Vagina (tissue), 2 donors: ENCODE measurements around the gene SLC35E3. TPM values are rescaled to one million over a fixed set of nuclear protein-coding genes. Genes with fewer than 3 reads are reported as not detected.

ENCODE experiments used
- DNase-seq, 2 donors: peaks; one replicate each; pipeline ENCODE4 v3.0.0-alpha.2; 2017; ENCODE audit errors: extremely low spot score in 2 of 2
- H3K27ac ChIP-seq: fragments of 200-600 bp; sonication (generic); one replicate; pipeline ENCODE4 v1.5.1; 2019
- H3K27me3 ChIP-seq: fragments of 200-600 bp; sonication (generic); one replicate; pipeline ENCODE4 v1.5.1; 2019
- H3K36me3 ChIP-seq, 2 donors: fragments of 200-600 bp; sonication (generic); one replicate each; pipeline ENCODE4 v1.5.1; 2017 to 2019
- H3K4me1 ChIP-seq: fragments of 200-600 bp; sonication (generic); one replicate; pipeline ENCODE4 v1.5.1; 2019
- H3K4me3 ChIP-seq, 2 donors: fragments of 200-600 bp; sonication (generic); 1 replicate in 1 of 2; 2 replicates in 1 of 2; pipeline ENCODE4 v1.5.1; 2016 to 2019
- H3K9me3 ChIP-seq: fragments of 200-600 bp; sonication (generic); one replicate; pipeline ENCODE4 v1.5.1; 2019
- CTCF ChIP-seq, 3 experiments: fragments of 450-650 bp in 2 of 3; fragments of 200-600 bp in 1 of 3; sonication (generic) in 1 of 3; IDR thresholded peaks; one replicate each; pipeline ENCODE4 v1.5.1; 2017 to 2019; ENCODE audit warnings: antibody characterized with exemption in 3 of 3, mild to moderate bottlenecking in 2 of 3, moderate library complexity in 2 of 3
- POLR2A ChIP-seq, 2 donors: fragments of 450-650 bp; IDR thresholded peaks; one replicate each; pipeline ENCODE4 v1.6.1; 2017; ENCODE audit warnings: antibody characterized with exemption in 2 of 2, mild to moderate bottlenecking in 2 of 2, moderate library complexity in 2 of 2
- POLR2AphosphoS5 ChIP-seq, 2 donors: sonication (generic); formaldehyde crosslinking; IDR thresholded peaks; one replicate each; pipeline ENCODE4 v1.9.0; 2017; ENCODE audit warnings: antibody characterized with exemption in 2 of 2, mild to moderate bottlenecking in 2 of 2, low read depth in 1 of 2; ENCODE audit not compliant: insufficient read depth in 1 of 2
- intact Hi-C: fragments of 100-400 bp; cut with DNase I; formaldehyde crosslinking; loops from one replicate; pipeline ENCODE4 v1.15.1; 2023
- total RNA-seq: library from RNA; depleted of rRNA; stranded (reverse); fragments of >200 nt; gene quantifications from one replicate; pipeline ENCODE4 v1.2.3, GENCODE V29; 2016

The SLC35E3 gene
- total RNA-seq, 1 donor from 2014 or later = 5.9 TPM

GRCh38 chr12:68789144-68789878 lies 43.3 kb downstream of the SLC35E3 start:
- Histone ChIP-seq H3K27ac (no peak overlapping the region), H3K4me1 (peaks cover 16% of the 10 kb centered on the region), H3K27me3 (no peaks in the 10 kb centered on the region), H3K9me3 (no peaks in the 10 kb centered on the region), H3K36me3 (no peaks in the 10 kb centered on the region), H3K4me3 (no peak overlapping the region)
- DNase-seq = no peak
- TF ChIP-seq POLR2A (IDR thresholded peaks at IDR 0.05) = no peak
- no peak for TF ChIP-seq CTCF (IDR thresholded peaks at IDR 0.05)
- TF ChIP-seq POLR2AphosphoS5 (IDR thresholded peaks at IDR 0.05; ENCODE audit: insufficient read depth in 1 of 2, low read depth in 1 of 2) = no peak
- intact Hi-C loops = no loop called here

- no peaks in the 10 kb centered on the region for H3K36me3 ChIP-seq
- no peak for DNase-seq
- peaks cover 16% of the 10 kb centered on the region for H3K4me1 ChIP-seq
- no peaks in the 10 kb centered on the region for H3K27me3 ChIP-seq
- no peak overlapping the region for H3K27ac ChIP-seq
- TF ChIP-seq CTCF (IDR thresholded peaks at IDR 0.05) (no peak), POLR2A (IDR thresholded peaks at IDR 0.05) (no peak), POLR2AphosphoS5 (IDR thresholded peaks at IDR 0.05; ENCODE audit: insufficient read depth in 1 of 2, low read depth in 1 of 2) (no peak)
- H3K9me3 ChIP-seq = no peaks in the 10 kb centered on the region
- intact Hi-C loops = no loop called here
- H3K4me3 ChIP-seq = no peak overlapping the region
These were observed 44.3 kb downstream of the SLC35E3 start for GRCh38 chr12:68790081-68790951.

GRCh38 chr12:68790952-68791234 lies 44.9 kb downstream of the SLC35E3 start:
- no peak for DNase-seq
- Histone ChIP-seq H3K27ac (no peak overlapping the region), H3K36me3 (no peaks in the 10 kb centered on the region), H3K9me3 (no peaks in the 10 kb centered on the region), H3K27me3 (no peaks in the 10 kb centered on the region), H3K4me3 (no peak overlapping the region), H3K4me1 (peaks cover 16% of the 10 kb centered on the region)
- intact Hi-C loops = no loop called here
- TF ChIP-seq POLR2A (IDR thresholded peaks at IDR 0.05) (no peak), POLR2AphosphoS5 (IDR thresholded peaks at IDR 0.05; ENCODE audit: insufficient read depth in 1 of 2, low read depth in 1 of 2) (no peak), CTCF (IDR thresholded peaks at IDR 0.05) (no peak)

GRCh38 chr12:68791897-68792481 lies 46.0 kb downstream of the SLC35E3 start:
- Histone ChIP-seq H3K4me1 (peaks cover 8% of the 10 kb centered on the region), H3K4me3 (no peak overlapping the region), H3K27me3 (no peaks in the 10 kb centered on the region), H3K36me3 (no peaks in the 10 kb centered on the region), H3K27ac (no peak overlapping the region), H3K9me3 (no peaks in the 10 kb centered on the region)
- no peak for DNase-seq
- TF ChIP-seq POLR2A (IDR thresholded peaks at IDR 0.05) = no peak
- no peak for TF ChIP-seq POLR2AphosphoS5 (IDR thresholded peaks at IDR 0.05; ENCODE audit: insufficient read depth in 1 of 2, low read depth in 1 of 2)
- TF ChIP-seq CTCF (IDR thresholded peaks at IDR 0.05) = no peak
- intact Hi-C loops = no loop called here
